ENCODE data around the gene CEP89.
"Not testable (repeated sequence)": the region's sequence is repeated elsewhere in the genome, so short reads cannot be mapped to it uniquely, and the experiment has no call there.

The CEP89 gene

GRCh38 chr19:32857584-32857983 is 114.2 kb downstream of the CEP89 start:
- no peak for DNase-seq (ENCODE audit: low read depth)
- TF ChIP-seq CTCF (conservative IDR thresholded peaks at IDR 0.05; ENCODE audit: low read length): no peak
- H3K4me3 ChIP-seq (ENCODE audit: low read length): no peak overlapping the region

- H3K4me3 ChIP-seq (ENCODE audit: low read length); DNase-seq (ENCODE audit: low read depth): not testable (repeated sequence)
These were observed 114.9 kb downstream of the CEP89 start for GRCh38 chr19:32856818-32857217.

GRCh38 chr19:32852216-32852615 is 119.5 kb downstream of the CEP89 start:
- H3K4me3 ChIP-seq (ENCODE audit: low read length): no peak overlapping the region
- TF ChIP-seq CTCF (conservative IDR thresholded peaks at IDR 0.05; ENCODE audit: low read length): no peak
- DNase-seq (ENCODE audit: low read depth): no peak

DNA sequence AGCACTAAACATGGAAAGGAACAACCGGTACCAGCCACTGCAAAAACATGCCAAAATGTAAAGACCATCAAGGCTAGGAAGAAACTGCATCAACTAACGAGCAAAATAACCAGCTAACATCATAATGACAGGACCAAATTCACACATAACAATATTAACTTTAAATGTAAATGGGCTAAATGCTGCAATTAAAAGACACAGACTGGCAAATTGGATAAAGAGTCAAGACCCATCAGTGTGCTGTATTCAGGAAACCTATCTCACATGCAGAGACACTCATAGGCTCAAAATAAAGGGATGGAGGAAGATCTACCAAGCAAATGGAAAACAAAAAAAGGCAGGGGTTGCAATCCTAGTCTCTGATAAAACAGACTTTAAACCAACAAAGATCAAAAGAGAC is 123.7 kb downstream of the CEP89 start:
- DNase-seq (ENCODE audit: low read depth); H3K4me3 ChIP-seq (ENCODE audit: low read length): not testable (repeated sequence)

- DNase-seq (ENCODE audit: low read depth): no peak
- no peak for TF ChIP-seq CTCF (conservative IDR thresholded peaks at IDR 0.05; ENCODE audit: low read length)
- no peak overlapping the region for H3K4me3 ChIP-seq (ENCODE audit: low read length)
These were observed 128.0 kb downstream of the CEP89 start for GRCh38 chr19:32843716-32844245.

DNA sequence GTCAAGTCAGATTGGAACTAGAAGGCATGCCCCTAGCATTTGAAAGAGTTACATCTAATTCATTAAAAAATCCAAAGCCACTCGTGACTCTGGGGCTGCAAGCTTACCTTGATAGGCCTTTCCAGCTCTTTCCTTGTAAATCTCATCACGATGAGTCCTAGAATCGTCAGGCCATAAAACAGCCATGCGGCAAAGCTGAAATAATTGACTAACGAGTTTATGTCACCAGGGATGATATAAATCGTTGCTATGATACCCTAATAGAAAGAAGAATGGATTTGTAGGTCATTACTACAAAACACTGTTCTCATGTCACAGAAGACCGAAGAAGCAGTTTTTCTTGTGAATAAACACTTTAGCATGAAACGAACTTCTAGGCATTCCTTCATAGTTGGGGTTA is 129.7 kb downstream of the CEP89 start:
- no peak for TF ChIP-seq CTCF (conservative IDR thresholded peaks at IDR 0.05; ENCODE audit: low read length)
- no peak overlapping the region for H3K4me3 ChIP-seq (ENCODE audit: low read length)
- no peak for DNase-seq (ENCODE audit: low read depth)

GRCh38 chr19:32837531-32837930 is 134.2 kb downstream of the CEP89 start:
- H3K4me3 ChIP-seq (ENCODE audit: low read length): no peak overlapping the region
- no peak for DNase-seq (ENCODE audit: low read depth)

GRCh38 chr19:32833388-32833787 is 138.4 kb downstream of the CEP89 start:
- H3K4me3 ChIP-seq (ENCODE audit: low read length); DNase-seq (ENCODE audit: low read depth): not testable (repeated sequence)

More at GRCh38 chr19:32837531-32837930, 134.2 kb downstream of the CEP89 start:
- no peak for TF ChIP-seq CTCF (conservative IDR thresholded peaks at IDR 0.05; ENCODE audit: low read length)

DNA sequence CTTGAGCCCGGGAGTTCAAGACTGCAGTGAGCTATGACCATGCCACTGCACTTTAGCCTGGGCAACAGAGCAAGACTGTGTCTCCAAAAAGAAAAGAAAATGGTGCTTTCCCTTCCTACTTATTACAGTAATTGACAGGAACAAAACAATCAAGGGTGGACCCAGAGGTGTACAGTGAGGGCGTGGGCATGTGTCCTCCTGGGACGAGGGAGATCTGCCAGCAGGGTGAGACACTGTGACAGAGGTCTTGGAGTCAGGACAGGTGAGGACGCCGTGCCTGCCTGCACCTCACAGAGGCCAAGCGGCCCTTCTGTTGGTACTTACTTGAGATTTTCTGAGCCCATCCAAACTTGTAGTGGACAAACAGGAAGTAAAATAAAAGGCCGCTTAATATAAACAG is 138.9 kb downstream of the CEP89 start:
- DNase-seq (ENCODE audit: low read depth); H3K4me3 ChIP-seq (ENCODE audit: low read length): not testable (repeated sequence)

DNA sequence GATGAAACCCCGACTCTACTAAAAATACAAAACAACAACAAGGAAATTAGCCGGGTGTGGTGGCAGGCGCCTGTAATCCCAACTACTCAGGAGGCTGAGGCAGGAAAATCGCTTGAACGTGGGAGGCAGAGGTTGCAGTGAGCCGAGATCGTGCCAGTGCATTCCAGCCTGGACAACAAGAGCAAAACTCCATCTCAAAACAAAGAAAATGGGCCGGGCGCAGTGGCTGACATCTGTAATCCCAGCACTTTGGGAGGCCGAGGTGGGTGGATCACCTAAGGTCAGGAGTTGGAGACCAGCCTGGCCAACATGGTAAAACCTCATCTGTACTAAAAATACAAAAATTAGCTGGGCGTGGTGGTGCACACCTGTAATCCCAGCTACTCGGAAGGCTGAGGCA is 139.7 kb downstream of the CEP89 start:
- not testable (repeated sequence) for DNase-seq (ENCODE audit: low read depth)

More for the DNA sequence above, 139.7 kb downstream of the CEP89 start:
- H3K4me3 ChIP-seq (ENCODE audit: low read length): not testable (repeated sequence)
